PC-9 (cell line): ENCODE data around the gene PFKFB4.

Experiments
- EZH2 ChIP-seq: fragments of 200-600 bp; sonication (generic); IDR thresholded peaks from 2 replicates; pipeline ENCODE4 v1.8.0; 2017; ENCODE audit warnings: antibody characterized with exemption, low read depth
- TF ChIP-seq, protein P1 (sequence below): fragments of 200-600 bp; sonication (generic); conservative IDR thresholded peaks from 2 replicates; pipeline ENCODE4 v1.6.1; 2017; ENCODE audit warnings: mixed run types, antibody characterized with exemption, mild to moderate bottlenecking, moderate library complexity

DNA sequence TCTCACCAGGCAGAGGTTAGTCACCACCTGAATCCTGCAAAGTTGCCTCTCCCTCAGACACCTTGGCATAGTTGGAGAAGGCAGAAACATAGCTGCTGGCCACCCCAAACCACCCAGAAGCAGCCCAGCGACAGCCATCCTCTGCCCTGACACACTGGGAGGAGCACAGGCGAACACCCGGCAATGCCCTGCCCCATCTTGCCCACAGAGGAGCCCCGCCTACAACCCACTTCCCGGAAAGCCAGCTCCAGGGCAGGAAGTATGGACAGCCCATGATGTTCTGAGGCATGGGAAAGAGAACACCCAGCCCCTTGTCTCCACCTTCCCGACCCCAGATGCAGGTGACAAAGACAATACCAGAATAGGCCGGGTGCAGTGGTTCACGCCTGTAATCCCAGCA, 40.0 kb downstream of the PFKFB4 start:
- no peak for TF ChIP-seq EZH2
- TF ChIP-seq, protein P1, sequence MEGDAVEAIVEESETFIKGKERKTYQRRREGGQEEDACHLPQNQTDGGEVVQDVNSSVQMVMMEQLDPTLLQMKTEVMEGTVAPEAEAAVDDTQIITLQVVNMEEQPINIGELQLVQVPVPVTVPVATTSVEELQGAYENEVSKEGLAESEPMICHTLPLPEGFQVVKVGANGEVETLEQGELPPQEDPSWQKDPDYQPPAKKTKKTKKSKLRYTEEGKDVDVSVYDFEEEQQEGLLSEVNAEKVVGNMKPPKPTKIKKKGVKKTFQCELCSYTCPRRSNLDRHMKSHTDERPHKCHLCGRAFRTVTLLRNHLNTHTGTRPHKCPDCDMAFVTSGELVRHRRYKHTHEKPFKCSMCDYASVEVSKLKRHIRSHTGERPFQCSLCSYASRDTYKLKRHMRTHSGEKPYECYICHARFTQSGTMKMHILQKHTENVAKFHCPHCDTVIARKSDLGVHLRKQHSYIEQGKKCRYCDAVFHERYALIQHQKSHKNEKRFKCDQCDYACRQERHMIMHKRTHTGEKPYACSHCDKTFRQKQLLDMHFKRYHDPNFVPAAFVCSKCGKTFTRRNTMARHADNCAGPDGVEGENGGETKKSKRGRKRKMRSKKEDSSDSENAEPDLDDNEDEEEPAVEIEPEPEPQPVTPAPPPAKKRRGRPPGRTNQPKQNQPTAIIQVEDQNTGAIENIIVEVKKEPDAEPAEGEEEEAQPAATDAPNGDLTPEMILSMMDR = no peak
